ENCODE data around the gene SH2D3C. TPM values are rescaled to one million over a fixed set of nuclear protein-coding genes. Genes with fewer than 3 reads are reported as not detected.

SH2D3C gene
- total RNA-seq, 1 donor from 2014 or later = 5.8 TPM

DNA sequence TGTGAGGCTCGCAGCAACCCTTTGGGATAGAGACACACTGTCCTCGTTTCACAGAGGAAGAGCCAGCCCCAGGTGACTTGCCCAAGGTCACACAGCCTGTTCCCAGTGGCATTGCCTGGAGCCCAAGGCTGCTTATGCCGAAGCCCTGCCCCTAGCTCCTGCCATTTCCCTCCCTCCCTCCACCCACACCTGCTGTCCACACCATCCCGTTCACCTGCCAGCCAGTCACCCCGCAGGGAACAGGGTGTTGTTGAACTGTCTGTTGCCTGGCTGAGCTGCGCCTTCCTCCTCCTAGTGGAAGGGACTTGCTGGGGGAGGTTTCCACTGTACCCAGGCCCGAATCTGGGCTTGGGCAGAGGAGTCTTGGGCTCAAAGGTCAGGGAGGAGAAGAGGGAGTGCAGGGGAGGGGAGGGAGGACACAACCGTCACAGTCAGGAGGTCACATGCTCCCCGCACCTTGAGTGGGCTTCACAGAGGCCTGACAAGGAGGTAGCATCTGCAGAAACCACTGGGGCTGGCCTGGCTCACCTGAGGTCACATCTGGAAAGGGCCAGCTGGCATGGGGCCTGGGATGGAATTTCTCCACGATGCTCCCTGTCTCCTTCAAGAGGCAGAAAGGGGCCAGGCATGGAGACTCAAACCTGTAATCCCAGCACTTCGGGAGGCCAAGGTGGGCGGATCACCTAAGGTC lies 56.3 kb downstream of the SH2D3C start:
- Mint-ChIP-seq H3K27ac (ENCODE audit: unreplicated experiment) (no peak overlapping the region), H3K36me3 (ENCODE audit: low read depth, unreplicated experiment) (no peaks in the 10 kb centered on the region), H3K4me1 (ENCODE audit: low read depth, unreplicated experiment) (no peaks in the 10 kb centered on the region), H3K27me3 (ENCODE audit: low read depth, unreplicated experiment) (peaks cover 8% of the 10 kb centered on the region), H3K4me3 (ENCODE audit: unreplicated experiment) (no peak overlapping the region), H3K9me3 (ENCODE audit: unreplicated experiment) (no peaks in the 10 kb centered on the region)
- H3K36me3 ChIP-seq (ENCODE audit: insufficient read depth, low read length) = no peaks in the 10 kb centered on the region
- H3K4me1 ChIP-seq (ENCODE audit: insufficient read depth, low read length) = peaks cover 21% of the 10 kb centered on the region
- no peak overlapping the region for H3K9ac ChIP-seq (ENCODE audit: low read length)
- H3K27me3 ChIP-seq (ENCODE audit: insufficient read depth, low read length) = no peaks in the 10 kb centered on the region
- H3K27ac ChIP-seq (ENCODE audit: low read depth, low read length) = no peak overlapping the region
- H2AFZ ChIP-seq (ENCODE audit: low read depth, low read length) = no peak overlapping the region
- no peak overlapping the region for H3K4me3 ChIP-seq (ENCODE audit: insufficient read depth, low read depth, low read length)
- H3K4me2 ChIP-seq (ENCODE audit: low read length) = no peak overlapping the region
- H3K9me3 ChIP-seq (ENCODE audit: insufficient read depth, low read depth, low read length) = no peaks in the 10 kb centered on the region
- DNase-seq (ENCODE audit: low read depth) (no peak), FAIRE-seq (no peak)
- TF ChIP-seq, protein P1, sequence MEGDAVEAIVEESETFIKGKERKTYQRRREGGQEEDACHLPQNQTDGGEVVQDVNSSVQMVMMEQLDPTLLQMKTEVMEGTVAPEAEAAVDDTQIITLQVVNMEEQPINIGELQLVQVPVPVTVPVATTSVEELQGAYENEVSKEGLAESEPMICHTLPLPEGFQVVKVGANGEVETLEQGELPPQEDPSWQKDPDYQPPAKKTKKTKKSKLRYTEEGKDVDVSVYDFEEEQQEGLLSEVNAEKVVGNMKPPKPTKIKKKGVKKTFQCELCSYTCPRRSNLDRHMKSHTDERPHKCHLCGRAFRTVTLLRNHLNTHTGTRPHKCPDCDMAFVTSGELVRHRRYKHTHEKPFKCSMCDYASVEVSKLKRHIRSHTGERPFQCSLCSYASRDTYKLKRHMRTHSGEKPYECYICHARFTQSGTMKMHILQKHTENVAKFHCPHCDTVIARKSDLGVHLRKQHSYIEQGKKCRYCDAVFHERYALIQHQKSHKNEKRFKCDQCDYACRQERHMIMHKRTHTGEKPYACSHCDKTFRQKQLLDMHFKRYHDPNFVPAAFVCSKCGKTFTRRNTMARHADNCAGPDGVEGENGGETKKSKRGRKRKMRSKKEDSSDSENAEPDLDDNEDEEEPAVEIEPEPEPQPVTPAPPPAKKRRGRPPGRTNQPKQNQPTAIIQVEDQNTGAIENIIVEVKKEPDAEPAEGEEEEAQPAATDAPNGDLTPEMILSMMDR (IDR thresholded peaks at IDR 0.05; ENCODE audit: insufficient read depth, low read depth, low read length) = no peak
- no peak for TF ChIP-seq EZH2 (IDR thresholded peaks at IDR 0.05; ENCODE audit: insufficient read depth, low read length)
- no peaks in the 10 kb centered on the region for H3K79me2 ChIP-seq (ENCODE audit: insufficient read depth, low read length)
- H4K20me1 ChIP-seq (ENCODE audit: insufficient read depth, low read length) = peaks cover 3% of the 10 kb centered on the region

DNA sequence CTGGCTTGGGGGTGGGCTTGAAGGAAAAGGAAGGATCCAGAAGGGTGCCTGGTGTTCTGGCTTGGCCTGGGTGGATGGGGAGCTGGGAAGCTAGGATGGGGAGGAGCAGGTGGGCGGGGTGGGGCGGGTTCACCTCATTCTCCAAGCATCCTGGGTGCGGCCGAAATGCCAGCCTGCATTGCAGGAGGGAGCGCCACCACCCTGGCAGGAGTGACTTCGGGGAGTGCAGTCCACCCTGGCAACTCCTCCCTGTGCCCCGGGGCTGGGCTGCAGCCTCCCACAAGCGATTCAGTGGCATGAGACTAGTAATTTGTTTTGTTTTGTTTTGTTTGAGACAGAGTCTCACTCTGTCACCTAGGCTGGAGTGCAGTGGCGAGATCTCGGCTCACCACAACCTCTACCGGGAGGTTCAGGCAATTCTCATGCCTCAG lies 57.1 kb downstream of the SH2D3C start:
- Mint-ChIP-seq H3K36me3 (ENCODE audit: low read depth, unreplicated experiment) (no peaks in the 10 kb centered on the region), H3K9me3 (ENCODE audit: unreplicated experiment) (no peaks in the 10 kb centered on the region), H3K27me3 (ENCODE audit: low read depth, unreplicated experiment) (peaks cover 8% of the 10 kb centered on the region), H3K27ac (ENCODE audit: unreplicated experiment) (no peak overlapping the region), H3K4me1 (ENCODE audit: low read depth, unreplicated experiment) (no peaks in the 10 kb centered on the region), H3K4me3 (ENCODE audit: unreplicated experiment) (no peak overlapping the region)
- Histone ChIP-seq H3K9me3 (ENCODE audit: insufficient read depth, low read depth, low read length) (no peaks in the 10 kb centered on the region), H3K4me3 (ENCODE audit: insufficient read depth, low read depth, low read length) (no peak overlapping the region), H3K9ac (ENCODE audit: low read length) (no peak overlapping the region), H3K79me2 (ENCODE audit: insufficient read depth, low read length) (no peaks in the 10 kb centered on the region), H3K36me3 (ENCODE audit: insufficient read depth, low read length) (no peaks in the 10 kb centered on the region), H3K27me3 (ENCODE audit: insufficient read depth, low read length) (no peaks in the 10 kb centered on the region), H3K27ac (ENCODE audit: low read depth, low read length) (no peak overlapping the region), H2AFZ (ENCODE audit: low read depth, low read length) (no peak overlapping the region), H3K4me2 (ENCODE audit: low read length) (no peak overlapping the region), H4K20me1 (ENCODE audit: insufficient read depth, low read length) (peaks cover 3% of the 10 kb centered on the region), H3K4me1 (ENCODE audit: insufficient read depth, low read length) (peaks cover 21% of the 10 kb centered on the region)
- DNase-seq (ENCODE audit: low read depth) (no peak), FAIRE-seq (no peak)
- TF ChIP-seq, protein P1 (IDR thresholded peaks at IDR 0.05; ENCODE audit: insufficient read depth, low read depth, low read length) = no peak
- TF ChIP-seq EZH2 (IDR thresholded peaks at IDR 0.05; ENCODE audit: insufficient read depth, low read length) = no peak

DNA sequence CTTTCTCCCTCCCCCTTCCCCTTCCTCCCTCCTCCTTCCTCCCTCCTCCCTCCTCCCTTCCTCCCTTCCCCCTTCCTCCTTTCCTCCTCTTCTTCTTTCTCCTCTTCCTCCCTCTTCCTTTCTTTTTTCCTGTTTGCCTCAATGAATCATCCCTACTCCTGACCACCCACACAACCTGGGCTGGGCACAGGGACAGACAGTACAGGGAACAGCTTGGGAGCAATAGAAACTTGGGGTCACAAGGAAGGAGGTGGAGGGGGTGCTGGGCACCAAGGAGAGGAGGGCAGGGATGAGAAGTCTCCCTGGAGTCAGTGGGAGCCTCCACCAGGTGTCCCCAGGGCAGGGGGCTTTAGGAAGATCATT lies 57.6 kb downstream of the SH2D3C start:
- no peak overlapping the region for H3K27ac ChIP-seq (ENCODE audit: low read depth, low read length)
- no peaks in the 10 kb centered on the region for H3K9me3 Mint-ChIP-seq (ENCODE audit: unreplicated experiment)
- TF ChIP-seq EZH2 (IDR thresholded peaks at IDR 0.05; ENCODE audit: insufficient read depth, low read length) = no peak
- TF ChIP-seq, protein P1 (IDR thresholded peaks at IDR 0.05; ENCODE audit: insufficient read depth, low read depth, low read length) = no peak
- no peak overlapping the region for H3K4me3 ChIP-seq (ENCODE audit: insufficient read depth, low read depth, low read length)
- no peaks in the 10 kb centered on the region for H3K27me3 ChIP-seq (ENCODE audit: insufficient read depth, low read length)
- H3K4me3 Mint-ChIP-seq (ENCODE audit: unreplicated experiment) = no peak overlapping the region
- H3K36me3 Mint-ChIP-seq (ENCODE audit: low read depth, unreplicated experiment) = no peaks in the 10 kb centered on the region
- no peaks in the 10 kb centered on the region for H3K79me2 ChIP-seq (ENCODE audit: insufficient read depth, low read length)
- no peak overlapping the region for H2AFZ ChIP-seq (ENCODE audit: low read depth, low read length)
- H3K36me3 ChIP-seq (ENCODE audit: insufficient read depth, low read length) = no peaks in the 10 kb centered on the region
- H4K20me1 ChIP-seq (ENCODE audit: insufficient read depth, low read length) = peaks cover 3% of the 10 kb centered on the region
- peaks cover 25% of the 10 kb centered on the region for H3K4me1 ChIP-seq (ENCODE audit: insufficient read depth, low read length)
- DNase-seq (ENCODE audit: low read depth) = no peak
- peaks cover 2% of the 10 kb centered on the region for H3K4me1 Mint-ChIP-seq (ENCODE audit: low read depth, unreplicated experiment)
- H3K27me3 Mint-ChIP-seq (ENCODE audit: low read depth, unreplicated experiment) = peaks cover 6% of the 10 kb centered on the region
- no peak for FAIRE-seq
- H3K9me3 ChIP-seq (ENCODE audit: insufficient read depth, low read depth, low read length) = no peaks in the 10 kb centered on the region
- H3K4me2 ChIP-seq (ENCODE audit: low read length) = no peak overlapping the region
- no peak overlapping the region for H3K9ac ChIP-seq (ENCODE audit: low read length)
- H3K27ac Mint-ChIP-seq (ENCODE audit: unreplicated experiment) = no peak overlapping the region

Measured in astrocyte (in vitro differentiated cells and primary cell).